IPS-11a (cell line): ENCODE data around the gene STRIP2.
"Not testable (repeated sequence)": the region's sequence is repeated elsewhere in the genome, so short reads cannot be mapped to it uniquely, and the experiment has no call there.

Experiments used
- H3K4me3 ChIP-seq: one replicate; pipeline ENCODE4 v1.5.1; 2013; ENCODE audit warnings: low read depth, low read length, control low read depth

Gene STRIP2

GRCh38 chr7:129422727-129423126, 11.5 kb upstream of the STRIP2 start:
- no peak overlapping the region for H3K4me3 ChIP-seq

DNA sequence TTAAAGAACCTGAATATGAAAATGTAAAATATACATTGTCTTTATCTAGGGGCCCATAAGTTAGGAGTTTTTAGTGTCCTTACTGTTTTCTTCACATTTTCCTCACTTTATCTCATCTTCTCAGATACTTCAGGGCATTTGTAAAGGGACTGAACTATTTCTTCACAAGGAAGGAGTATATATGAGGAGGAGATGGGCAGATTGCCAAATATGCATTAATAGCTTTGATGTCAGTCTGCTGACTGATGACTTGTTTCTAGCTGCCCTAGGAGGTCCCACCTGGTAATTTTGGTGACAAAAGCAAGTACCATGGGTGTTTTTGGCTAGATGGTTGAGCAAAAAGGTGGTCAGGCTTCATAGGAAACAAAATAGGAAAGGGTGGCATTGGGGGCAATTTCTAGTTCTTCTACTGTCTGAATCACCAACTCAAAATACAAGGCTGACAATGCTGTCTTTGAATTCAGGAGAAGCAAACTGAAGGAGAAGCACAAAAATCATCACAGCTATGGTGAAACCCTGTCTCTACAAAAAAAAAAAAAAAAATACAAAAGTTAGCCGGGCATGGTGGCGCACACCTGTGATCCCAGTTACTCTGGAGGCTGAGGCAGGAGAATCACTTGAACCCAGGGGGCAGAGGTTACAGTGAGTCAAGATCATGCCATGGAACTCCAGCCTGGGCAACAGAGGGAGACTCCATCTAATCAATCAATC, 10.4 kb upstream of the STRIP2 start:
- H3K4me3 ChIP-seq, result no peak overlapping the region

GRCh38 chr7:129426482-129426881, 7.8 kb upstream of the STRIP2 start:
- no peak overlapping the region for H3K4me3 ChIP-seq

DNA sequence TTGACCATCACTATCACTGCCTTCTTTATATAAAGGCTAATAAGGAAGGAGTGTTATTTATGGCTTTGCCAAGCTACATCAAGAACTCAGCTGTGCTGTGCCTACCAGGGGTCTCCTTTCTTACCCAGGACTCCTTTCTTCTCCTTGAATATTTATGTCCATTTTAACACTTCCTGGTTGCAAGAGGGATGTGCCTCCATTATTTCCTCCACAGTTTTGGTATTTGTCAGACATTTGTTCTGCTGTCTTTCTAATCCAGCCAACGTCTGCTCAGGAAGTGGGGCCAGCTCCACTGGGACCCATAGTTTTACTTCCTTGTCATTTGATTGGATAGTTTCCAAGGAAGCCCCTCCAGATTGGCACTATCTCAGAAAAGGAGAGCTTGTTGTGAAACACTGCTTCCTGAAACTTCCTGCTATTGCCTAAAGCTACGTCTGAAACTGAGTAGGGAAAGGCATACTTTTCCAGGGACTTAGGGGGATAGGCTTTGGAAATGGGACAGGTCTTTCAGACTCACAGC, 6.6 kb upstream of the STRIP2 start:
- no peak overlapping the region for H3K4me3 ChIP-seq

DNA sequence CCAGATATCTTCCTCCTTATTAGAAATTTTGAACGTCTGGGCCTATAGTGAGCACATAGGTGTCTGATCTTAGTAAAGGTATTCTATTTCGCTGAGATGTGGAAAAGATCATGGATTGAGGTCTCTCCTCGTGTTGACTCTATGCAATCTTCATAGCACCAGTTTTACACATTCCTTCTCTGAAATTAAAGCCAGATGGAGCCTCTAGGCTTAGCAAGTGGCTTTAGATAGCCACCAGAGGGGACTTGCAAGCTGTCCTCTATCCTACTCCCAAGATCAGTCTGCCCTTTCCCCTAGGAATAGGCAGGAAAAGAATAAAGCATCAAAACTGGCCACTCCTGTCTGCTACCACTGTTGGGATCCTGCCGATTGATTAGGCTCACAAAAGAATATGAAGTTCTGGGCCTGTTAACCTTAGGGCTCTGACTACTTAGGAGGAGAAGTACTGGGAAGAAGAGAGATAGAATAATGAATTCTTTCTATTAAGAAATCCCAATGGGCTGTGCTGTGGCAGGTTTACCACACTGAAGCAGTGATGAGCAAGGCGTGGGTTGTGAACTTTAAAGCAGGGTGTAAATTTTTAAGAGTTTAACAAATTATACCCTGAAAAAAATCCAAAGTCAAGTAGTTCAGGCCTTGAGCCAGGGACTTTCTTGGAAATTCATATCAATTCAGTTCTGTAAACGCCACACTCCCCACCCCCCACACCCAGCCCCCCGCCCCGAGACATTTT, 2.2 kb upstream of the STRIP2 start:
- no peak overlapping the region for H3K4me3 ChIP-seq

- peak overlapping the region; percentile 78 for H3K4me3 ChIP-seq
Measured at GRCh38 chr7:129434675-129435318, 565 bp downstream of the STRIP2 start.

DNA sequence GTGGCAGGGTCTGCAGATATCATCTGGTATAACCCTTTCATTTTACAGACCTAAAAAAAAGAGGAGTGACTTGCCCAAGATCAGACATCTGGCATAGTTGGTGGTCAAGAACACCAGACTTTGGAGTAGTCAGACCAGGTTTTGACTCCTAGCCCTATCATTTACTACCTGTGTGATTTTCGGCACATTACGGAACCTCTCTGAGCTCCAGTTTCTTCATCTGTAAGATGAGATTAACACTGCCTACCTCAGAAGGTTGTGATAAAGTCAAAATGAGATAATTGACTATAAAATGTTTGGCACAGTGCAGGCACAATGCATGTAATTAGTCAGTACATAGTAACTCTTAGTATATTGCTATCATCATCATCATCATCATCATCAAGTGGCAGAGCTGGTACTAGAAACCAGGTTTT, 1.2 kb downstream of the STRIP2 start:
- H3K4me3 ChIP-seq, result peak overlapping the region; percentile 78

DNA sequence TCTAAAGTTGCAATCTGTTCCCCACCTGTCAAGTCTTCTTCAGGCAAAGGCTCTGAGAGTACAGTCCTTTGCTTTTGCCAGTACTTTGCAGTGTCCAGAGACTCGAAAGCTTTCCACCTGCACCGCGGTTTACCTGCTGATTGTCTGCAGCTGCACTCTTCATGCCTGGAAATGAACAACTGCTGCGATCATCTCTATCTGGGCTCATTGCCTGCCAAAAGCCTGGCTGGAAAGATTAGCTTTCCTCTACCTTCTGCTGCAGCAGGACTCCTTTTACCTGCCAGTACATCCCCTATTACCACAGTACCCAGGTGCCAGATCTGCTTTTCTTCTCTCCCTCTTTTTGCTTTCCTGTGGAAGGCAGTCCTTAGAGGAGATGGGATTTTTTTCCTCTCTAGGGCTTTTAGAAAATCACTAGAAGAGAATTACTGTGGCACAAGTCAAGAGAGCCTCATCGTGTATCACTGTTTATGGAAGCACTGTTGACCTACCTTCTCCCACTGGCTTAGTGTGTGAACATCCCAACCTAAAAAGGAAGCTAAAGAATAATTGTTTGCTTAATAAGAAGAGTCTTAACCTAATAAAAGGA, 2.2 kb downstream of the STRIP2 start:
- H3K4me3 ChIP-seq, result no peak overlapping the region

- no peak overlapping the region for H3K4me3 ChIP-seq
Measured at GRCh38 chr7:129437190-129437589, 3.0 kb downstream of the STRIP2 start.

- no peak overlapping the region for H3K4me3 ChIP-seq
Measured at GRCh38 chr7:129438281-129438838, 4.1 kb downstream of the STRIP2 start.

DNA sequence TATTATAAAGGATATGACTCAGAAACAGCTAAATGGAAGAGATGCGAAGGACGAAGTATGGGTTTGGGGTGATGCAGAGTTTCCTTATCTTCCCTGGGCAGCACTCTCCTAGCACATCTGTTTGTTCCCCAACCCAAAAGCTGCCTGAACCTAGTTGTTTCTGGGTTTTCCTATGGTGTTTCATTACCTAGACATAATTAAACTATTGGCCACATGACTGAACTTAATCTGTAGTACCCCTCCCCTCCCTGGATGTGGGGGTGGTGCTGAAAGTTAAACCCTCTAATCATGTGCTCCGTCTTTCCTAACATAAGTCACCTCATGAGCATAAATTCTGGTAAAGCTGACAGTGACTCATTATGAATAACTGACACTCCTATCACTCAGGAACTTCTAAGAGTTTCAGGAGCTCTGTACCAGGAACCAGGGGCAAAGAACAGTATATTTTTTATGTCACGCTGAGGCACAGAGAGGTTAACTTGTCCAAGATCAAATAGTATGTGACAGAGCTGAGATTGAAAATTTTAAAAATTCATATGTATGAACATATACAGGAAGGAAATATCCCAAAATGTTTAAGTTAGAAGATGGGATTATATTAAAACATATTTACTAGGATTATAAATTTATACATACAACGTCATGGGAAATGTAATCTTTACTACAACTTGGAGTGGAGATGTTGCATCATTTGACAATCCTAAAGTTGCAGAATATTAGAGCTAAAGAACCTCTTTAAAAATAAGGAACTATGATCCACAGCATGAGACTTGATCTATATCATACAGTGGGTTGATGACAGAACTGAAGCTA, 4.8 kb downstream of the STRIP2 start:
- no peak overlapping the region for H3K4me3 ChIP-seq

GRCh38 chr7:129439963-129440625, 5.9 kb downstream of the STRIP2 start:
- no peak overlapping the region for H3K4me3 ChIP-seq

GRCh38 chr7:129443612-129444011, 9.4 kb downstream of the STRIP2 start:
- H3K4me3 ChIP-seq, result no peak overlapping the region

DNA sequence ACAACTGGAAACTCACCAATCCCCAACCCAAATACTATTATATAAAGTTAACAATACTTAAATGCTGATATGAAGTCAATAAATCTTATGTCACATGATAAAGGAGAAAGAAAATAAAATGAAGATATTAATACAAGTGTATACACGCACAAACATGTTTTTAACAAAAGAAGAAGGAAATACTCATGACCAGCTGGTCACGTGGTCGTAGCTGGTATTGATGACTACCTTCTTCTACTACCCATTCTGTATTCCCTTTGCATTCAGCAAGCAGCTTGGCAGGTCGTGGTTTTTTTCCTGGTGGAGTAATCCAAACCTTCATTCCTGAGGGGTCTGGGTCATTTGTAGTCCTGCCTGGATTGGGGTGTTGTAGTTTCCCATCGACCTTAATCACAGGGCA, 10.5 kb downstream of the STRIP2 start:
- H3K4me3 ChIP-seq, result not testable (repeated sequence)

- not testable (repeated sequence) for H3K4me3 ChIP-seq
Measured at GRCh38 chr7:129446925-129447324, 12.7 kb downstream of the STRIP2 start.

DNA sequence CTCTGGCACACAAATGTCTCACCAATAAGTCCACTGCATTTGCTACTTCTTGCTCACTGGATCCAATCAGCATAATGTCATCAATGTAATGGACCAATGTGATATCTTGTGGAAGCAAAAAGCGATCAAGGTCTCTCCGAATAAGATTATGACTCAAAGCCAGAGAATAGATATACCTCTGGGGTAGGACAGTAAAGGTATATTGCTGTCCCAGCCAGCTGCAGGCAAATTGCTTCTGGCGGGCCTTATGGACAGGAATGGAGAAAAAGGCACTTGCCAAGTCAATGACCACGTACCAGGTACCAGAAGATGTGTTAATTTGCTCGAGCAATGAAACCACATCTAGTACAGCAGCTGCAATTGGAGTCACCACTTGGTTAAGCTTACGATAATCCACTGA, 13.2 kb downstream of the STRIP2 start:
- not testable (repeated sequence) for H3K4me3 ChIP-seq

- H3K4me3 ChIP-seq, result not testable (repeated sequence)
Measured at GRCh38 chr7:129448608-129449007, 14.4 kb downstream of the STRIP2 start.

GRCh38 chr7:129450295-129450694, 16.1 kb downstream of the STRIP2 start:
- H3K4me3 ChIP-seq, result no peak overlapping the region

GRCh38 chr7:129452589-129453231, 18.5 kb downstream of the STRIP2 start:
- H3K4me3 ChIP-seq, result no peak overlapping the region
